GM11168 (cell line): ENCODE results near the gene NDUFS2.
"Not testable (repeated sequence)": the region's sequence is repeated elsewhere in the genome, so short reads cannot be mapped to it uniquely, and the experiment has no call there.

Experiments
- in situ Hi-C: fragments of 300-500 bp; cut with MboI; formaldehyde crosslinking; loops from one replicate; pipeline ENCODE4 v1.12.0; 2022; ENCODE audit warnings: low sequenced_read_pairs; ENCODE audit not compliant: unreplicated experiment

NDUFS2 gene

GRCh38 chr1:161235957-161236775 lies 34.0 kb downstream of the NDUFS2 start:
- in situ Hi-C loops, result no loop called here

GRCh38 chr1:161238039-161238473 lies 35.9 kb downstream of the NDUFS2 start, which contains the start of gene NR1I3:
NR1I3 (minus strand) TSS chr1:161238203; CDS start chr1:161236565, 1,638 bp downstream.
- in situ Hi-C loops, result no loop called here

- in situ Hi-C loops, result no loop called here
These were observed 39.5 kb downstream of the NDUFS2 start for GRCh38 chr1:161241682-161242081.

GRCh38 chr1:161242313-161242712 lies 40.1 kb downstream of the NDUFS2 start:
- in situ Hi-C loops, result no loop called here

GRCh38 chr1:161244888-161245287 lies 42.7 kb downstream of the NDUFS2 start:
- in situ Hi-C loops, result no loop called here

- in situ Hi-C loops, result not testable (repeated sequence)
These were observed 47.9 kb downstream of the NDUFS2 start for GRCh38 chr1:161250100-161250499.

- in situ Hi-C loops, result no loop called here
These were observed 48.7 kb downstream of the NDUFS2 start for GRCh38 chr1:161250829-161251228.

GRCh38 chr1:161251579-161251978 lies 49.4 kb downstream of the NDUFS2 start:
- in situ Hi-C loops, result no loop called here

GRCh38 chr1:161255302-161255701 lies 53.1 kb downstream of the NDUFS2 start:
- in situ Hi-C loops, result not testable (repeated sequence)

- in situ Hi-C loops, result not testable (repeated sequence)
These were observed 53.9 kb downstream of the NDUFS2 start for GRCh38 chr1:161255955-161256520.

- in situ Hi-C loops, result not testable (repeated sequence)
These were observed 54.9 kb downstream of the NDUFS2 start for GRCh38 chr1:161257109-161257508.

- in situ Hi-C loops, result no loop called here
These were observed 56.5 kb downstream of the NDUFS2 start, which contains the start of gene PCP4L1 for GRCh38 chr1:161258439-161259344. PCP4L1 (plus strand) TSS chr1:161258745; CDS start chr1:161258975, 230 bp downstream.

GRCh38 chr1:161259345-161259702 lies 57.2 kb downstream of the NDUFS2 start:
- in situ Hi-C loops, result no loop called here

GRCh38 chr1:161259765-161260164 lies 57.6 kb downstream of the NDUFS2 start:
- in situ Hi-C loops, result no loop called here

- in situ Hi-C loops, result no loop called here
These were observed 58.5 kb downstream of the NDUFS2 start for GRCh38 chr1:161260376-161261260.

GRCh38 chr1:161261261-161262235 lies 59.4 kb downstream of the NDUFS2 start:
- in situ Hi-C loops, result no loop called here
